HG03442 (cell line): ENCODE data around the gene HAT1.

Experiments used
- ATAC-seq: cut with Tn5 transposase; IDR thresholded peaks from one replicate; pipeline ENCODE4 v1.9.1; 2021; ENCODE audit warnings: mild to moderate bottlenecking, moderate library complexity; ENCODE audit not compliant: unreplicated experiment

Gene HAT1

DNA sequence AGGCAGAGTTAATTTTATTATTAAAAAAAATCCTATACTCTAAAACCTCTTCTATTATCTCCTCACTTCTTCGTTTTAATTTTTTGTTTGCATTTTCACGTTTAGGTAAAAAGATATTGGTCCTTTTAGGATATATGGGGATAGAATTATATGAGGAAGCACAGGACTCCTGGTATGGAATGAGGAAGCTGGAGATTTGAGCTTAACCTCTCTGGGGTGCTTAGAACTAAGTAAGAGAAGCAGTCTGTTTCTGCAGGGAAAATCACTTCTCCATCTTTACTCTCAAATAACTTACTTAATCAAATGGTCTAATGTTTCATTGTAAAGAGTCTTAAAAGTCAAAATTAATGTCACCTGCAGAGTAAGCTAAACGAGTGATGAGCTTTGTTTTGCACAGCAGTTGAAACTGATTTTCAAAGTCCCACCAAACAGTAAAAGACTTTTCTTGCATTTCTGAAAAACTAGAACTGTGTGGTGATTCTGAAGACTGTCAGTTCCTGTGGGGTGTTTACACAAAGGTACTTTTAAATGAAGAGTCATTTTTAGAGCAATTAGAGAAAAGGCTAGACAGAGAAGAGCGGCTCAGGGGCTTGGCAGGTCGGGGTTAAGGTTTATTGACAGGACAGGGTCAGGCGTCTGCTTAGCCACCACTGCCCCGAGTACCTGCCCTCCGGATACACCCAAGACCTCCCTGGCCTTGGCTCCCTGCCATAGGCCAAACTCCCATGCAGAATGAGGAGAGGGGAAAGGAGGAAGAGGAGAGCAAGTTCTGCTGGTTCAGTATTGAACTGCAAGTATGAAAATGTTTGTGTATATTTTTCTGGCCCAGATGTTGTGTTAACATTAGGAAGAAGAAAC is 99.0 kb downstream of the HAT1 start:
- ATAC-seq = no peak

- no peak for ATAC-seq
These were observed 99.7 kb downstream of the HAT1 start for GRCh38 chr2:172021955-172022354.

GRCh38 chr2:172031536-172031935 is 109.3 kb downstream of the HAT1 start:
- no peak for ATAC-seq
